SK-N-SH (cell line): ENCODE results near the gene FKBP5. TPM values are rescaled to one million over a fixed set of nuclear protein-coding genes. Genes with fewer than 3 reads are reported as not detected.

Experiments
- CTCF ChIA-PET: fragments of 300-600, 350-600 bp; formaldehyde crosslinking; extraction: SDS; loops from one replicate; lab custom pipeline; 2021; lab: Yijun Ruan, JAX
- POLR2A ChIA-PET: fragments of 350-600 bp; sonication (Branson Sonifier 250); formaldehyde crosslinking; extraction: SDS; loops from one replicate; lab custom pipeline; 2020; ENCODE audit warnings: antibody characterized with exemption, inconsistent platforms; lab: Yijun Ruan, JAX
- DNase-seq: peaks from one replicate; pipeline ENCODE4 v3.0.0; 2012
- H2AFZ ChIP-seq: fragments of 200-600 bp; sonication (generic); 2 replicates; pipeline ENCODE4 v1.8.1; 2016; ENCODE audit warnings: antibody characterized with exemption, mild to moderate bottlenecking, low read depth
- H3F3A ChIP-seq: fragments of 200-600 bp; sonication (generic); replicated peaks from 2 replicates; pipeline ENCODE3; 2016; ENCODE audit warnings: antibody characterized with exemption, mild to moderate bottlenecking; ENCODE audit not compliant: insufficient read depth
- H3K27ac ChIP-seq, 2 experiments: fragments of 200-500 bp in 1 of 2; fragments of 200-600 bp in 1 of 2; sonication (Bioruptor generic) in 1 of 2; sonication (generic), shearing (Covaris generic) in 1 of 2; 2 replicates each; pipeline versions ENCODE4 v1.5.1 to v1.6.1; 2014 to 2016; ENCODE audit warnings: low read depth in 2 of 2, inconsistent platforms in 1 of 2, low read length in 1 of 2, mild to moderate bottlenecking in 1 of 2, mixed read lengths in 1 of 2
- H3K27me3 ChIP-seq: fragments of 200-600 bp; sonication (generic), shearing (Covaris generic); 2 replicates; pipeline ENCODE4 v1.6.1; 2016; ENCODE audit warnings: mixed run types; ENCODE audit not compliant: insufficient read depth
- H3K36me3 ChIP-seq, 2 experiments: fragments of 200-500 bp in 1 of 2; fragments of 200-600 bp in 1 of 2; sonication (Bioruptor generic) in 1 of 2; sonication (generic) in 1 of 2; replicated peaks in 1 of 2; 2 replicates each; pipeline versions ENCODE3 to v1.5.1; 2014 to 2016; ENCODE audit warnings: low read length in 1 of 2, mild to moderate bottlenecking in 1 of 2; ENCODE audit not compliant: insufficient read depth in 2 of 2, control insufficient read depth in 1 of 2
- H3K4me1 ChIP-seq, 2 experiments: fragments of 200-500 bp in 1 of 2; fragments of 200-600 bp in 1 of 2; sonication (Bioruptor generic) in 1 of 2; sonication (generic), shearing (Covaris generic) in 1 of 2; 2 replicates each; pipeline versions ENCODE4 v1.5.1 to v1.6.1; 2014 to 2016; ENCODE audit warnings: low read depth in 1 of 2, low read length in 1 of 2, mixed run types in 1 of 2; ENCODE audit not compliant: insufficient read depth in 2 of 2, control insufficient read depth in 1 of 2
- H3K4me2 ChIP-seq: fragments of 200-600 bp; sonication (generic), shearing (Covaris generic); 2 replicates; pipeline ENCODE4 v1.6.1; 2017; ENCODE audit warnings: mixed run types
- H3K4me3 ChIP-seq, 2 experiments: fragments of 200-500 bp in 1 of 2; fragments of 200-600 bp in 1 of 2; sonication (Bioruptor generic) in 1 of 2; sonication (generic), shearing (Covaris generic) in 1 of 2; 2 replicates each; pipeline versions ENCODE4 v1.5.1 to v1.8.1; 2014 to 2016; ENCODE audit warnings: low read depth in 2 of 2, inconsistent platforms in 1 of 2, low read length in 1 of 2, mild to moderate bottlenecking in 1 of 2, mixed read lengths in 1 of 2, moderate library complexity in 1 of 2
- H3K79me2 ChIP-seq: fragments of 200-600 bp; sonication (generic); 2 replicates; pipeline ENCODE4 v1.8.1; 2017; ENCODE audit warnings: mild to moderate bottlenecking; ENCODE audit not compliant: insufficient read depth
- H3K9ac ChIP-seq: fragments of 200-600 bp; sonication (generic); 2 replicates; pipeline ENCODE4 v1.6.1; 2017; ENCODE audit warnings: mixed run types
- H3K9me2 ChIP-seq: fragments of 200-600 bp; sonication (generic); 2 replicates; pipeline ENCODE4 v1.6.1; 2017; ENCODE audit warnings: mixed run types
- H3K9me3 ChIP-seq: fragments of 200-600 bp; sonication (generic); 2 replicates; pipeline ENCODE4 v1.6.1; 2017; ENCODE audit warnings: mixed run types, mild to moderate bottlenecking, moderate library complexity
- H4K20me1 ChIP-seq: fragments of 200-600 bp; sonication (generic); 2 replicates; pipeline ENCODE4 v1.6.1; 2017; ENCODE audit warnings: mild to moderate bottlenecking, mixed run types; ENCODE audit not compliant: insufficient read depth
- CHD2 ChIP-seq: fragments of 150-350 bp; IDR thresholded peaks from 2 replicates; pipeline ENCODE4 v1.6.1; 2018; ENCODE audit warnings: low read length; ENCODE audit not compliant: partially characterized antibody
- ELF1 ChIP-seq: IDR thresholded peaks from 2 replicates; pipeline ENCODE4 v1.4.0; 2012
- GATA2 ChIP-seq: sonication (generic); formaldehyde crosslinking; IDR thresholded peaks from 2 replicates; pipeline ENCODE4 v1.5.0; 2020; ENCODE audit warnings: mild to moderate bottlenecking, missing genetic modification reagents
- NFIC ChIP-seq: IDR thresholded peaks from 2 replicates; pipeline ENCODE4 v1.4.0; 2012; ENCODE audit warnings: borderline replicate concordance
- NRF1 ChIP-seq: IDR thresholded peaks from 2 replicates; pipeline ENCODE4 v1.6.1; 2012; ENCODE audit warnings: low read depth, mild to moderate bottlenecking, low read length
- RCOR1 ChIP-seq: fragments of 150-350 bp; IDR thresholded peaks from 2 replicates; pipeline ENCODE4 v1.6.1; 2017; ENCODE audit warnings: antibody characterized with exemption, low read length
- RFX5 ChIP-seq: IDR thresholded peaks from 2 replicates; pipeline ENCODE4 v1.6.1; 2012; ENCODE audit warnings: mild to moderate bottlenecking, improper control_type of control experiment, low read length
- TEAD4 ChIP-seq: IDR thresholded peaks from 2 replicates; pipeline ENCODE4 v1.4.0; 2012; ENCODE audit warnings: mild to moderate bottlenecking, borderline replicate concordance; ENCODE audit not compliant: insufficient read depth
- YY1 ChIP-seq: IDR thresholded peaks from 2 replicates; pipeline ENCODE4 v1.4.0; 2012; ENCODE audit warnings: low read depth, mild to moderate bottlenecking
- WGBS: methylation state at CpG from one replicate; pipeline ENCODE4 v1.1.6; 2017; ENCODE audit warnings: low lambda C conversion rate; 5-methylcytosine and 5-hydroxymethylcytosine counted together
- polyA plus RNA-seq, 3 experiments: library from polyadenylated mRNA; depleted of rRNA; stranded (reverse); fragments of >200 nt; gene quantifications; 2 replicates each; pipeline ENCODE4 v1.2.3, GENCODE V29; 2012
- TF ChIP-seq, protein P1 (sequence below): fragments of 150-350 bp; IDR thresholded peaks from 2 replicates; pipeline ENCODE4 v1.6.1; 2016; ENCODE audit warnings: mild to moderate bottlenecking, low read depth, low read length
- TF ChIP-seq, protein P2 (sequence below): IDR thresholded peaks from 2 replicates; pipeline ENCODE4 v1.4.0; 2012; ENCODE audit warnings: low read depth, borderline replicate concordance

Gene FKBP5
- polyA plus RNA-seq, 1 of the 3 experiments (the other 2 are of a cell fraction), result 5.1 TPM

GRCh38 chr6:35654883-35655282, 33.8 kb downstream of the FKBP5 start:
- Histone ChIP-seq H4K20me1 (no peaks in the 10 kb centered on the region), H2AFZ (no peak overlapping the region), H3K4me1 (no peaks in the 10 kb centered on the region), H3K36me3 (peaks cover 0 to 4% of the 10 kb centered on the region in 2 experiments), H3K27ac (no peak overlapping the region), H3K4me3 (no peak overlapping the region), H3K27me3 (no peaks in the 10 kb centered on the region), H3K9ac (no peak overlapping the region), H3K9me2 (no peaks in the 10 kb centered on the region), H3K79me2 (no peaks in the 10 kb centered on the region), H3F3A (no peaks in the 10 kb centered on the region), H3K9me3 (no peaks in the 10 kb centered on the region), H3K4me2 (no peak overlapping the region)
- no peak for TF ChIP-seq RFX5
- no peak for TF ChIP-seq NFIC
- TF ChIP-seq CHD2, result no peak
- no peak for TF ChIP-seq TEAD4
- TF ChIP-seq ELF1, result no peak
- TF ChIP-seq, protein P1, sequence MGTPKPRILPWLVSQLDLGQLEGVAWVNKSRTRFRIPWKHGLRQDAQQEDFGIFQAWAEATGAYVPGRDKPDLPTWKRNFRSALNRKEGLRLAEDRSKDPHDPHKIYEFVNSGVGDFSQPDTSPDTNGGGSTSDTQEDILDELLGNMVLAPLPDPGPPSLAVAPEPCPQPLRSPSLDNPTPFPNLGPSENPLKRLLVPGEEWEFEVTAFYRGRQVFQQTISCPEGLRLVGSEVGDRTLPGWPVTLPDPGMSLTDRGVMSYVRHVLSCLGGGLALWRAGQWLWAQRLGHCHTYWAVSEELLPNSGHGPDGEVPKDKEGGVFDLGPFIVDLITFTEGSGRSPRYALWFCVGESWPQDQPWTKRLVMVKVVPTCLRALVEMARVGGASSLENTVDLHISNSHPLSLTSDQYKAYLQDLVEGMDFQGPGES, result no peak
- TF ChIP-seq YY1, result no peak
- TF ChIP-seq GATA2 (CRISPR knock-in tag), result no peak
- ChIA-PET CTCF (no interaction called here), POLR2A (no interaction called here)
- no peak for DNase-seq
- WGBS, result 94% methylated on average over 3 of the region's 3 CpGs

DNA sequence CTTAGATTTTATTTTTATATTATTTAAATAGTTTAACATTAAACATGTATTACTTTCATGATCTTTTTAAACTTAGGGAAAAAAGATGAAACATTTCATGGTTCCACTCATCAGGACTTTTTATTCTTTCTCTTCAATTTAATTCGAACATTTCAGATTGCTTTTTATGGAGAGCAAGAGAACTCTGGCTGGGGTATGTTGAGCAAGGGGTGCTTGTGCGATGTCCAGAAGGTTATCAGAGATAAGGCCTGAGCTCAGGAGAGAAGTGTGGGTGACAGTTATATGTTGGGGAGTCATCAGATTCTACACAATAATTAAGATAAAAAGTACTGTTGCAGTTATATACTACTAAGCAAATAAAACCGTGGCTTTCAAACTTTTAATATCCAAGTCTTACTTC, 37.5 kb downstream of the FKBP5 start:
- Histone ChIP-seq H3F3A (no peaks in the 10 kb centered on the region), H3K4me1 (no peaks in the 10 kb centered on the region), H3K79me2 (no peaks in the 10 kb centered on the region), H3K9me2 (no peaks in the 10 kb centered on the region), H3K9ac (no peak overlapping the region), H3K27me3 (no peaks in the 10 kb centered on the region), H4K20me1 (no peaks in the 10 kb centered on the region), H2AFZ (no peak overlapping the region), H3K4me3 (no peak overlapping the region), H3K9me3 (no peaks in the 10 kb centered on the region), H3K27ac (no peak overlapping the region), H3K4me2 (no peak overlapping the region), H3K36me3 (peaks cover 0 to 4% of the 10 kb centered on the region in 2 experiments)
- 93% methylated on average over 3 of the region's 3 CpGs for WGBS
- ChIA-PET POLR2A (no interaction called here), CTCF (no interaction called here)
- TF ChIP-seq, protein P2, sequence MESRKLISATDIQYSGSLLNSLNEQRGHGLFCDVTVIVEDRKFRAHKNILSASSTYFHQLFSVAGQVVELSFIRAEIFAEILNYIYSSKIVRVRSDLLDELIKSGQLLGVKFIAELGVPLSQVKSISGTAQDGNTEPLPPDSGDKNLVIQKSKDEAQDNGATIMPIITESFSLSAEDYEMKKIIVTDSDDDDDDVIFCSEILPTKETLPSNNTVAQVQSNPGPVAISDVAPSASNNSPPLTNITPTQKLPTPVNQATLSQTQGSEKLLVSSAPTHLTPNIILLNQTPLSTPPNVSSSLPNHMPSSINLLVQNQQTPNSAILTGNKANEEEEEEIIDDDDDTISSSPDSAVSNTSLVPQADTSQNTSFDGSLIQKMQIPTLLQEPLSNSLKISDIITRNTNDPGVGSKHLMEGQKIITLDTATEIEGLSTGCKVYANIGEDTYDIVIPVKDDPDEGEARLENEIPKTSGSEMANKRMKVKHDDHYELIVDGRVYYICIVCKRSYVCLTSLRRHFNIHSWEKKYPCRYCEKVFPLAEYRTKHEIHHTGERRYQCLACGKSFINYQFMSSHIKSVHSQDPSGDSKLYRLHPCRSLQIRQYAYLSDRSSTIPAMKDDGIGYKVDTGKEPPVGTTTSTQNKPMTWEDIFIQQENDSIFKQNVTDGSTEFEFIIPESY, result no peak
- no peak for DNase-seq

DNA sequence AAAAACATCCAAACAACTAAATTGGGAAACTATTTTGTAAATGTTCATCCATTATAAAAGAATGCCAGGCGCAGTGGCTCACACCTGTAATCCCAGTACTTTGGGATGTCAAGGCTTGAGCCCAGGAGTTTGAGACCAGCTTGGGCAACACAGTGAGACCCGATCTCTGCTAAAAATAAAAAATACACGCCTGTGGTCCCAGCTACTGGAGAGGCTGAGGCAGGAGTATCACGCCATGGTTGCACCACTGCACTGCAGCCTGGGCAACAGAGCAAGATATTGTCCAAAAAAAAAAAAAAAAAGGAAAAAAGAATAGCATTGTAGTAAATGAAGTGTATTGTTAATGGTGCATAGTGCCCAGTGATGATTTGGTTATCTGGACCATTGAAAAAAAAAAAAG, 38.7 kb downstream of the FKBP5 start:
- no peak for TF ChIP-seq GATA2 (CRISPR knock-in tag)
- TF ChIP-seq RCOR1, result no peak
- no peak for TF ChIP-seq NFIC
- no peak for TF ChIP-seq NRF1
- TF ChIP-seq ELF1, result no peak
- TF ChIP-seq, all 33 proteins: peak for 0
- Histone ChIP-seq H3K9me2 (no peaks in the 10 kb centered on the region), H3K27me3 (no peaks in the 10 kb centered on the region), H3K4me1 (no peaks in the 10 kb centered on the region), H3F3A (no peaks in the 10 kb centered on the region), H3K79me2 (no peaks in the 10 kb centered on the region), H3K4me3 (no peak overlapping the region), H3K9ac (no peak overlapping the region), H3K4me2 (no peak overlapping the region), H3K36me3 (peaks cover 0 to 4% of the 10 kb centered on the region in 2 experiments), H3K9me3 (no peaks in the 10 kb centered on the region), H4K20me1 (no peaks in the 10 kb centered on the region), H2AFZ (no peak overlapping the region), H3K27ac (no peak overlapping the region)
- ChIA-PET CTCF (interaction anchor here (1.3 kb wide), 1 partner anchor 23 kb away, joined by 3 read pairs; no protein-coding TSS in a partner anchor), POLR2A (no interaction called here)
- 100% methylated on average over 4 of the region's 4 CpGs for WGBS
- DNase-seq, result no peak
